Keratinocyte (primary cell): ENCODE data around the gene DLL1. TPM values are rescaled to one million over a fixed set of nuclear protein-coding genes. Genes with fewer than 3 reads are reported as not detected.

Experiments
- DNase-seq: peaks from one replicate; pipeline ENCODE4 v3.0.0-alpha.2; 2011; ENCODE audit warnings: low read depth, missing footprints, low spot score
- FAIRE-seq: peaks from 2 replicates; lab custom pipeline; 2011; peaks lifted over from hg19 to GRCh38; lab: Jason Lieb, UNC
- H2AFZ ChIP-seq: 2 replicates; pipeline ENCODE4 v1.6.0; 2012; ENCODE audit warnings: low read length, control low read depth, inconsistent platforms; ENCODE audit not compliant: control insufficient read depth
- H3K27ac ChIP-seq: 2 replicates; pipeline ENCODE4 v1.5.1; 2011; ENCODE audit warnings: low read length; ENCODE audit not compliant: control insufficient read depth, insufficient read depth
- H3K27me3 ChIP-seq: 3 replicates; pipeline ENCODE4 v1.6.0; 2011; ENCODE audit warnings: low read length; ENCODE audit not compliant: control insufficient read depth, insufficient read depth; ENCODE audit errors: extremely low read depth
- H3K36me3 ChIP-seq, 2 experiments: 2 replicates in 1 of 2; 3 replicates in 1 of 2; pipeline ENCODE4 v1.5.1; 2011; ENCODE audit warnings: low read length in 2 of 2, mild to moderate bottlenecking in 1 of 2; ENCODE audit not compliant: control insufficient read depth in 2 of 2, insufficient read depth in 2 of 2; ENCODE audit errors: extremely low read depth in 1 of 2
- H3K4me1 ChIP-seq: 3 replicates; pipeline ENCODE4 v1.5.1; 2011; ENCODE audit warnings: low read length; ENCODE audit not compliant: control insufficient read depth, insufficient read depth; ENCODE audit errors: extremely low read depth
- H3K4me2 ChIP-seq: 3 replicates; pipeline ENCODE4 v1.6.0; 2011; ENCODE audit warnings: low read depth, low read length; ENCODE audit not compliant: control insufficient read depth, insufficient read depth; ENCODE audit errors: extremely low read depth
- H3K4me3 ChIP-seq, 3 experiments: fragments of 200-600 bp in 1 of 3; sonication (generic) in 1 of 3; 2 replicates in 2 of 3; 3 replicates in 1 of 3; pipeline ENCODE4 v1.5.1; 2011 to 2016; ENCODE audit warnings: low read length in 3 of 3, mild to moderate bottlenecking in 3 of 3, control low read depth in 2 of 3, inconsistent platforms in 1 of 3, low read depth in 1 of 3, mixed read lengths in 1 of 3, mixed run types in 1 of 3, moderate library complexity in 1 of 3; ENCODE audit not compliant: control insufficient read depth in 2 of 3, insufficient read depth in 2 of 3; ENCODE audit errors: extremely low read depth in 1 of 3
- H3K79me2 ChIP-seq: 2 replicates; pipeline ENCODE4 v1.6.0; 2012; ENCODE audit warnings: low read length; ENCODE audit not compliant: control insufficient read depth, insufficient read depth
- H3K9ac ChIP-seq: 3 replicates; pipeline ENCODE4 v1.6.0; 2011; ENCODE audit warnings: low read length; ENCODE audit not compliant: control insufficient read depth, insufficient read depth; ENCODE audit errors: extremely low read depth
- H3K9me1 ChIP-seq: 3 replicates; pipeline ENCODE4 v1.6.0; 2011; ENCODE audit warnings: low read length; ENCODE audit not compliant: control insufficient read depth, insufficient read depth; ENCODE audit errors: extremely low read depth
- H3K9me3 ChIP-seq: 2 replicates; pipeline ENCODE4 v1.5.1; 2012; ENCODE audit warnings: low read depth, low read length; ENCODE audit not compliant: control insufficient read depth
- H4K20me1 ChIP-seq: 3 replicates; pipeline ENCODE4 v1.6.0; 2011; ENCODE audit warnings: low read length; ENCODE audit not compliant: control insufficient read depth, insufficient read depth; ENCODE audit errors: extremely low read depth
- EZH2 ChIP-seq: IDR thresholded peaks from one replicate; pipeline ENCODE4 v1.6.1; 2012; ENCODE audit warnings: inconsistent platforms, mild to moderate bottlenecking, low read length, moderate library complexity
- dilution Hi-C: fragments of 300-500 bp; cut with MboI; formaldehyde crosslinking; loops from one replicate; pipeline ENCODE4 v1.7.0; 2020; ENCODE audit warnings: low sequenced_read_pairs; ENCODE audit not compliant: extremely low pct_ligation_motif_present
- polyA plus RNA-seq, 5 experiments: library from polyadenylated mRNA; depleted of rRNA in 3 of 5; stranded (reverse) in 3 of 5; stranded (forward) in 1 of 5; unstranded in 1 of 5; fragments of >200 nt; gene quantifications; 1 replicate in 1 of 5; 2 replicates in 3 of 5; 3 replicates in 1 of 5; pipeline versions ENCODE4 v1.2.1 to v1.2.3, GENCODE V29; 2011 to 2012; ENCODE audit warnings: missing spikeins in 2 of 5, low read depth in 1 of 5, low replicate concordance in 1 of 5
- TF ChIP-seq, protein P1 (sequence below), 3 experiments: IDR thresholded peaks in 1 of 3; conservative IDR thresholded peaks in 1 of 3; optimal IDR thresholded peaks in 1 of 3; 2 replicates in 2 of 3; 3 replicates in 1 of 3; pipeline versions ENCODE3 to v1.5.1; 2011; ENCODE audit warnings: low read length in 3 of 3, mild to moderate bottlenecking in 3 of 3, moderate library complexity in 2 of 3, control low read depth in 1 of 3, inconsistent platforms in 1 of 3; ENCODE audit not compliant: insufficient read depth in 2 of 3; ENCODE audit errors: extremely low read depth in 1 of 3

The DLL1 gene
- polyA plus RNA-seq, 1 donor (not counting 4 experiments of a cell fraction or from before 2014, with no cell fraction given) = 8.2 TPM

GRCh38 chr6:170248861-170249600 is 41.8 kb downstream of the DLL1 start:
- no peak for DNase-seq
- FAIRE-seq = no peak
- dilution Hi-C loops = no loop called here
- Histone ChIP-seq H3K9me1 (no peaks in the 10 kb centered on the region), H4K20me1 (no peaks in the 10 kb centered on the region), H3K4me3 (no peak overlapping the region), H3K27ac (no peak overlapping the region), H3K4me1 (peaks cover 4% of the 10 kb centered on the region), H3K79me2 (no peaks in the 10 kb centered on the region), H3K9ac (no peak overlapping the region), H3K27me3 (peaks cover 8% of the 10 kb centered on the region), H3K36me3 (no peaks in the 10 kb centered on the region), H3K9me3 (no peaks in the 10 kb centered on the region), H3K4me2 (no peak overlapping the region), H2AFZ (no peak overlapping the region)
- TF ChIP-seq, protein P1, sequence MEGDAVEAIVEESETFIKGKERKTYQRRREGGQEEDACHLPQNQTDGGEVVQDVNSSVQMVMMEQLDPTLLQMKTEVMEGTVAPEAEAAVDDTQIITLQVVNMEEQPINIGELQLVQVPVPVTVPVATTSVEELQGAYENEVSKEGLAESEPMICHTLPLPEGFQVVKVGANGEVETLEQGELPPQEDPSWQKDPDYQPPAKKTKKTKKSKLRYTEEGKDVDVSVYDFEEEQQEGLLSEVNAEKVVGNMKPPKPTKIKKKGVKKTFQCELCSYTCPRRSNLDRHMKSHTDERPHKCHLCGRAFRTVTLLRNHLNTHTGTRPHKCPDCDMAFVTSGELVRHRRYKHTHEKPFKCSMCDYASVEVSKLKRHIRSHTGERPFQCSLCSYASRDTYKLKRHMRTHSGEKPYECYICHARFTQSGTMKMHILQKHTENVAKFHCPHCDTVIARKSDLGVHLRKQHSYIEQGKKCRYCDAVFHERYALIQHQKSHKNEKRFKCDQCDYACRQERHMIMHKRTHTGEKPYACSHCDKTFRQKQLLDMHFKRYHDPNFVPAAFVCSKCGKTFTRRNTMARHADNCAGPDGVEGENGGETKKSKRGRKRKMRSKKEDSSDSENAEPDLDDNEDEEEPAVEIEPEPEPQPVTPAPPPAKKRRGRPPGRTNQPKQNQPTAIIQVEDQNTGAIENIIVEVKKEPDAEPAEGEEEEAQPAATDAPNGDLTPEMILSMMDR (optimal IDR thresholded peaks at IDR 0.05 in 1 of 3, IDR thresholded peaks at IDR 0.05 in 1 of 3, conservative IDR thresholded peaks at IDR 0.05 in 1 of 3; ENCODE audit: extremely low read depth in 1 of 3, insufficient read depth in 2 of 3, low read length in 3 of 3) = no peak
- no peak for TF ChIP-seq EZH2

- DNase-seq = no peak
- peaks cover 4% of the 10 kb centered on the region for H3K4me1 ChIP-seq
- dilution Hi-C loops = no loop called here
- no peaks in the 10 kb centered on the region for H3K79me2 ChIP-seq
- H4K20me1 ChIP-seq = no peaks in the 10 kb centered on the region
- TF ChIP-seq, protein P1 (optimal IDR thresholded peaks at IDR 0.05 in 1 of 3, IDR thresholded peaks at IDR 0.05 in 1 of 3, conservative IDR thresholded peaks at IDR 0.05 in 1 of 3; ENCODE audit: extremely low read depth in 1 of 3, insufficient read depth in 2 of 3, low read length in 3 of 3) = no peak
- no peak for TF ChIP-seq EZH2
- H3K4me3 ChIP-seq = no peak overlapping the region
- FAIRE-seq = no peak
- H3K9me3 ChIP-seq = no peaks in the 10 kb centered on the region
- H3K9me1 ChIP-seq = no peaks in the 10 kb centered on the region
- no peak overlapping the region for H3K27ac ChIP-seq
- no peaks in the 10 kb centered on the region for H3K36me3 ChIP-seq
- peaks cover 9% of the 10 kb centered on the region for H3K27me3 ChIP-seq
- H3K9ac ChIP-seq = no peak overlapping the region
- no peak overlapping the region for H2AFZ ChIP-seq
- no peak overlapping the region for H3K4me2 ChIP-seq
Observed at GRCh38 chr6:170248111-170248805, 42.6 kb downstream of the DLL1 start.
